K562 (cell line): ENCODE measurements around the gene PPY.

Experiments
- ASH1L ChIP-seq: fragments of 450-650 bp; IDR thresholded peaks from 2 replicates; pipeline ENCODE4 v1.6.1; 2018; ENCODE audit warnings: borderline replicate concordance, mild to moderate bottlenecking, low read depth; ENCODE audit not compliant: partially characterized antibody
- CTCF ChIP-seq, 3 experiments: IDR thresholded peaks in 2 of 3; conservative IDR thresholded peaks in 1 of 3; 2 replicates each; pipeline ENCODE4 v1.5.1; 2011 to 2012; ENCODE audit warnings: low read length in 3 of 3, mild to moderate bottlenecking in 3 of 3, control low read depth in 2 of 3, improper control_type of control experiment in 1 of 3, inconsistent platforms in 1 of 3, low read depth in 1 of 3, mixed read lengths in 1 of 3, moderate library complexity in 1 of 3; ENCODE audit not compliant: insufficient read depth in 2 of 3
- FOXA1 ChIP-seq: fragments of 450-650 bp; IDR thresholded peaks from 2 replicates; pipeline ENCODE4 v1.6.1; 2016; ENCODE audit warnings: mild to moderate bottlenecking, borderline replicate concordance
- HDAC6 ChIP-seq: IDR thresholded peaks from 2 replicates; pipeline ENCODE4 v1.6.1; 2012; ENCODE audit warnings: low read depth, mild to moderate bottlenecking, control low read depth, inconsistent platforms, low read length, moderate library complexity
- HNRNPH1 ChIP-seq: fragments of 200-400 bp; formaldehyde crosslinking; optimal IDR thresholded peaks from 2 replicates; pipeline ENCODE3; 2017; ENCODE audit warnings: low read depth, mild to moderate bottlenecking, low read length, moderate library complexity
- IRF2 ChIP-seq: sonication (generic); formaldehyde crosslinking; IDR thresholded peaks from 2 replicates; pipeline ENCODE4 v1.8.1; 2022; ENCODE audit warnings: mild to moderate bottlenecking, missing genetic modification reagents
- MXI1 ChIP-seq: IDR thresholded peaks from 2 replicates; pipeline ENCODE4 v1.6.1; 2011; ENCODE audit warnings: low read depth, mild to moderate bottlenecking, improper control_type of control experiment, low read length
- YY1 ChIP-seq, 3 experiments: IDR thresholded peaks; 2 replicates each; pipeline ENCODE4 v1.6.1; 2011; ENCODE audit warnings: low read length in 2 of 3, mild to moderate bottlenecking in 2 of 3, moderate library complexity in 2 of 3, borderline replicate concordance in 1 of 3, control low read depth in 1 of 3, low read depth in 1 of 3; ENCODE audit not compliant: insufficient read depth in 3 of 3, insufficient replicate concordance in 2 of 3, control insufficient read depth in 1 of 3, insufficient read length in 1 of 3; ENCODE audit errors: extremely low read depth in 1 of 3
- ZFP30 ChIP-seq: fragments of 250-450 bp; sonication (Bioruptor Pico); IDR thresholded peaks from 2 replicates; pipeline ENCODE4 v1.8.0; 2022; ENCODE audit warnings: moderate library complexity, mild to moderate bottlenecking, inconsistent platforms, borderline replicate concordance

DNA sequence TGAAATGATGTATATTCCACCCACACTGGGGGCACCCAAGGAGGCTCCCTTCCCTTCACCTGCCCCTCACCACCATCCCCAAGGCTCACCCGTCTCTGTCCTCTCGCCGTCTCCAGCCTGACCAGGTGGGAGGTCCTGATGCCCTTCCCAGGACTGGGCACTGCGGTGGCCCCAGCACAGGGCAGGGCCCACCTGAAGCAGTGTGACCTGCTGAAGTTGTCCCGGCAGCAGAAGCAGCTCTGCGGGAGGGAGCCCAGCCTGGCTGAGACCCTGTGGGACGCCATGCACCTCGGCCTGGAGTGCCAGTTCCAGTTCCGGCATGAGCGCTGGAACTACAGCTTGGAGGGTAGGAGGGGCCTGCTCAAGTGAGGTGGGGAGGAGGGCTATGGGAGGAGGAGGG lies 9.9 kb downstream of the PPY start:
- no peak for TF ChIP-seq FOXA1
- TF ChIP-seq HNRNPH1, result no peak
- TF ChIP-seq MXI1, result no peak
- no peak for TF ChIP-seq ASH1L
- no peak for TF ChIP-seq CTCF (IDR thresholded peaks at IDR 0.05 in 2 of 3, conservative IDR thresholded peaks at IDR 0.05 in 1 of 3; ENCODE audit: insufficient read depth in 2 of 3, low read depth in 1 of 3, low read length in 3 of 3)
- TF ChIP-seq ZFP30 (CRISPR knock-in tag), result no peak
- TF ChIP-seq YY1 (IDR thresholded peaks at IDR 0.05; ENCODE audit: borderline replicate concordance in 1 of 3, control insufficient read depth in 1 of 3, extremely low read depth in 1 of 3, insufficient read depth in 3 of 3, insufficient read length in 1 of 3, insufficient replicate concordance in 2 of 3, low read depth in 1 of 3, low read length in 2 of 3), result no peak
- no peak for TF ChIP-seq IRF2 (CRISPR knock-in tag)
- TF ChIP-seq HDAC6, result no peak
